ENCODE measurements around the gene NDUFB2.
"Not testable (repeated sequence)": the region's sequence is repeated elsewhere in the genome, so short reads cannot be mapped to it uniquely, and the experiment has no call there.

The NDUFB2 gene

DNA sequence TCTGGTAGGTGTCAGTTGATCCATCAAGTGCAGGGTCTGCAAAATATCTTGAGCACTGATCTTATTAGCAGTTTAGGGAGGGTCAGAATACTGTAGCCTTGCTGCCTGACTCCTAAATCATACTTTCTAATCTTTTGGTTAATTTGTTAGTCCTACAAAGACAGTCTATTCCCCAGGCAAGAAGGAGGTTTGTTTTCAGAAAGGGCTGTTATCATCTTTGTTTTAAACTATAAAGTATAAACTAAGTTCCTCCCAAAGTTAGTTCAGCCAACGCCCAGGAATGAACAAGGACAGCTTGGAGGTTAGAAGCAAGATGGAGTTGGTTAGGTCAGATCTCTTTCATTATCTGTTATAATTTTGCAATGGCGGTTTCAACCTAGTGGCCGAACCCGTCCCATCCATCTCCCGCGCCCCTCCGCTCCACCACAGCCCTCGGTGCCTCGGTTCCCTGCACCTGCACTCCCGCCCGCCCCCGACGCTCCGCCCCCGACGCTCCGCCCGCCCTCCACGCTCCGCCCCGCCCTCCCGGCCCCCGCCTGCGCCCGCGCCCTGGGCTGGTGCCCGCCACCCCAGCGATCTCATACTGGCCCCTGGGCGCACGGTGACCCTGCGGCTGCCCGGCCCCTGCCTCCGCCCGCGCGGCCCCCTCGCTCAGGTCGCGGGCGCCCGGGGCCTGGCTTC lies 24.0 kb upstream of the NDUFB2 start, which contains the start of gene ADCK2:
ADCK2 (plus strand) TSS at position 564 of the 681 bp plus-strand sequence. CDS start 386 bp downstream, outside the sequence.
- peak; percentile 94 for DNase-seq (ENCODE audit: low spot score)

DNA sequence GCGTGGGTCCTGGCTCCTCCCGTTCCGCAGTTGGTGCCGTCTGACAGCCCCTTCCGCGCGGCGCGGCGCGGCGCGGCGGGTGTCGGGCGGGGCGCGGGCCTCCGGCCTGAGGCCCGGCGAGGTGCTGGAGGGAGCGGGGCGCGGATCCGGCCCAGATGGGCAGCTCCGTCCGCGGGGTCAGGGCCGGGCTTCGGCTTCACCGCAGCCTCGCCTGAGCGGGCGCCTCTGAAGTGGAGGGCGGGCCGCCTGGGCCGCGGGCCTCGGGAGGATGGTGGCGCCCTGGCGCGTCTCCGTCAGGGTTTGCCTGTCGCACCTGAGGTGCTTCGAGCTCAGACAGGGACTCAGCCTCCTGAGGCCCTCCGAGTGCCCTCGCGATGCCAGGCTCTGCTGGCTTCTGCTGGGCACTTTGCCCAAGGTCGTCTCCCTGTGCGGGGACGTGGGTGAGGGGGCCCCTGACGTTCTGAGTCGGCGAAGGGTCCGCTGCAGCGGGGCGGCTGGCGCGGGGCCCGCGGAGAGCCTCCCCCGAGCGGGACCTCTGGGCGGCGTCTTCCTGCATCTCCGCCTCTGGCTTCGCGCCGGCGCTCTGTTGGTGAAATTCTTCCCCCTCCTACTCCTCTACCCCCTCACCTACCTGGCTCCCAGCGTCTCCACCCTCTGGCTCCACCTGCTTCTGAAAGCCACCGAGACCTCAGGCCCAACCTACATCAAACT lies 23.3 kb upstream of the NDUFB2 start:
- DNase-seq (ENCODE audit: low spot score): peak; percentile 85

DNA sequence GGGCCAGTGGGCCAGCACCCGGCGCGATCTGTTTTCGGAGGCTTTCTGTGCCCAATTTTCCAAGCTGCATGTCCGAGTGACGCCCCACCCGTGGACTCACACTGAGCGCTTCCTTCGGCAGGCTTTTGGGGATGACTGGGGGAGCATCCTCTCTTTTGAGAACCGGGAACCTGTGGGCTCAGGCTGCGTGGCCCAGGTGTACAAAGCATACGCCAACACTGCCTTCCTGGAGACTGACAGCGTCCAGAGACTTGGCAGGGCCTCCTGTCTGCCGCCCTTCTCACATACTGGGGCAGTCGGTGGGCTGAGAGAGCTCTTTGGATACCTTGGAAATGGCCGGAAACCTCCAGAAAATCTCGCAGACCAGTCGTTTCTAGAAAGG lies 22.7 kb upstream of the NDUFB2 start:
- no peak for DNase-seq (ENCODE audit: low spot score)

DNA sequence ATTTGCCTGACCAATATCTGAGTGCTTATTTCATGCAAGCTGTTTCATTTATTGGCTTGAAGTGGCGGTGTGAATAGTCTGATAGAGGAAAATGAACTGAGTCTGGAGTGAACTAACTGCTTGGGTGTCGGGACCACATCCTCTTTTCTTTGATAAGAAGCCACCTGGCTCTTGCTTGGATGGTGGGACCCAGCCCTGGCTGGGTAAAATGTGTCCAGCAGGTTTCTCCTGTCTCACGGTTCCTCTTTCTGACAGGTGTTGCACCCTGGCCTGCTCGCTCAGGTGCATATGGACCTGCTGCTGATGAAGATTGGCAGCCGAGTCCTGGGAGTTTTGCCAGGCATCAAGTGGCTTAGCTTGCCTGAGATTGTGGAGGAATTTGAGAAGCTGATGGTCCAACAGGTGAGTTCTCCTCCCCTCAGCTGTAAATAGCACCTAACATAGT lies 22.1 kb upstream of the NDUFB2 start:
- DNase-seq (ENCODE audit: low spot score): no peak

DNA sequence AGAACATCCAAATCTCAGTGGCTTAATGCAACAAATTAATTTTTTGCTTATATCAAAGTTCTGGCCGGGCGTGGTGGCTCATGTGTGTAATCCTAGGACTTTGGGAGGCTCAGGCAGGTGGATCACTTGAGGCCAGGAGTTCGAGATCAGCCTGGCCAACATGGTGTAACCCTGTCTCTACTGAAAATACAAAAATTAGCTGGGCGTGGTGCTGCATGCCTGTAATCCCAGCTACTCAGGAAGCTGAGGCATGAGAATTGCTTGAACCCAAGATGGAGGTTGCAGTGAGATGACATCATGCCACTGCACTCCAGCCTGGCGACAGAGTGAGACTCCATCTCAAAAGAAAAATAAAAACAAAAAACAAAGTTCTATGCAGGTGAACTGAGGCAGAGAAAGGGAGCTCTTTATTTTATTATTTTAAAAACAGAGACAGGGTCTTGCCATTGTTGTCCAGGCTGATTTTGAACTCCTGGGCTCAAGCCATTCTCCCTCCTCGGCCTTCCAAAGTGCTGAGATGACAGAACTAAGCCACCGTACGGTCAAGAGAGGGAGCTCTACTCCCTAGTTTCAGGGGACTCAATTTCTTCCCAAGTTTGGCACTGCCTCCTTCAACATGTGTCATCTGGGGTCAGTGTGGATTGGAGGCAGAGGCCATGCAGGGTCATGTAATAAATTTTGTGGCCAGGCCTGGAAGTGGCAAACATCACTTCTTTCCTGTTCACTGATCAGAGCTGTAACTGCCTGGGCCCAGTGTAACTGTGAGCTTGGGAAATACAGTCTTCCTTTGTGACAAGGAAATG lies 21.4 kb upstream of the NDUFB2 start:
- peak; percentile 58 for DNase-seq (ENCODE audit: low spot score)

DNA sequence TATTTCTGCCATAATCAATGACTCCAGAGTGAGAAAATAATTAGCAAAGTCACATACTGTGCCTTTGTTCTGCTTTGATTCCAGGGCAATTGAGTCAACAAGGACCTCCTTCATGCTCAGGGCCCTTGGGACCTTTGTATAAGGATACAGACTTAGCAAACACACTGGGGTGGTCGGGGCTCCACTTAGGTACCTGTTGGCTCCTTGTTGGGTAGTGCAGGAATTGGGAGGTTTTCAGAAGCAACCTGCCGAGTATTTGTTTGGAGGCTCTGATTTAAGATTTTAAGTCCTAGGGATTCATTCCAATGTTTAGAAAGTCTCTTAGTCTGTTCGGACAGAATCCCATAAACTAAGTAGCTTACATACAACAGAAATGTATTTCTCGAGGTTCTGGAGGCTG lies 20.8 kb upstream of the NDUFB2 start:
- no peak for DNase-seq (ENCODE audit: low spot score)

DNA sequence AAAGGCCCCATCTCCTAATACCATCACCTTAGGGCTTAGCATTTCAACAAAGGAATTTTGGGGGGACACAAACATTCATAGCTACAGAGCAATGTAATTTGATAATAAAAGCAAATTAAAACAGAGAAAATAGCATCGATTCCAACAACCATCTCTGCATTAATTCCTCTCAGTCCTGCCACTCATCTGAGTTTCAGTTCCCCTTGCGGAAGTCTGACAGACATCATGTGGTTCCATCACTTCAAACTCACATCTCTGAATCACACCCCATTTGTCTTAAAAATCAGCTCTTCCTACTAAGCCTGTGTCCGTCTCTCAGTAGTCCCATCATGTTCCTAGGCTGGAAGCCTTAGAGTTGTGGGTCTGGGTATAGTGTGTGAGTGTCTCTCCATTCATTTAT lies 20.2 kb upstream of the NDUFB2 start:
- DNase-seq (ENCODE audit: low spot score): no peak

DNA sequence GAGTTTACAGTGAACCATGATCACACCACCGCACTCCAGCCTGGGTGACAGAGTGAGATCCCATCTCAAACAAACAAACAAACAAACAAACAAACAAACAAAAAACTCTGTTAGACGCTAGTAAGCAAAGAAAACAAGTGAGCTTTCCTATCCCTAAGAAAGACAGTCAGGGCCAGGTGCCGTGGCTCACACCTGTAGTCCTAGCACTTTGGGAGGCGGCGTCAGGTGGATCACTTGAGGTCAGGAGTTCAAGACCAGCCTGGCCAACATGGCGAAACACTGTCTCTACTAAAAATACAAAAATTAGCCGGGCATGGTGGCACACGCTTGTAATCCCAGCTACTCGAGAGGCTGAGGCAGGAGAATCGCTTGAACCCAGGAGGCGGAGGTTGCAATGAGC lies 19.6 kb upstream of the NDUFB2 start:
- not testable (repeated sequence) for DNase-seq (ENCODE audit: low spot score)

DNA sequence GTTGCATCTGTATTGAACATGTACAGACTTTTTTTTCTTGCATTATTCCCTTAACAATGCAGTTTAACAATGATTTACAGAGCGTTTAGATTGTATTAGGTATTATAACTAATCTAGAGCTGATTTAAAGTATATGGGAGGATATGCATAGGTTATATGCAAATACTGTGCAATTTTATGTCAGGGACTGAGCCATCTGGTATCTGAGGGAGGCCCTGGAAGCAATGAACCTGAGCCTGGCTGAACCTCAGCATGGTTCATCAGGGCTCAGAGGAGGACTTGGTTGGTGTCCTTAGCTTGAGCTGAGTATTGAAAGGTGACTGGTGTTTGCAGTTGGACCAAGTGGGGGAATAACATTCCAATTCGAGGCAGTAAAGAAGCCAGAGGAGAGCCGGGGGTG lies 19.0 kb upstream of the NDUFB2 start:
- DNase-seq (ENCODE audit: low spot score): no peak

DNA sequence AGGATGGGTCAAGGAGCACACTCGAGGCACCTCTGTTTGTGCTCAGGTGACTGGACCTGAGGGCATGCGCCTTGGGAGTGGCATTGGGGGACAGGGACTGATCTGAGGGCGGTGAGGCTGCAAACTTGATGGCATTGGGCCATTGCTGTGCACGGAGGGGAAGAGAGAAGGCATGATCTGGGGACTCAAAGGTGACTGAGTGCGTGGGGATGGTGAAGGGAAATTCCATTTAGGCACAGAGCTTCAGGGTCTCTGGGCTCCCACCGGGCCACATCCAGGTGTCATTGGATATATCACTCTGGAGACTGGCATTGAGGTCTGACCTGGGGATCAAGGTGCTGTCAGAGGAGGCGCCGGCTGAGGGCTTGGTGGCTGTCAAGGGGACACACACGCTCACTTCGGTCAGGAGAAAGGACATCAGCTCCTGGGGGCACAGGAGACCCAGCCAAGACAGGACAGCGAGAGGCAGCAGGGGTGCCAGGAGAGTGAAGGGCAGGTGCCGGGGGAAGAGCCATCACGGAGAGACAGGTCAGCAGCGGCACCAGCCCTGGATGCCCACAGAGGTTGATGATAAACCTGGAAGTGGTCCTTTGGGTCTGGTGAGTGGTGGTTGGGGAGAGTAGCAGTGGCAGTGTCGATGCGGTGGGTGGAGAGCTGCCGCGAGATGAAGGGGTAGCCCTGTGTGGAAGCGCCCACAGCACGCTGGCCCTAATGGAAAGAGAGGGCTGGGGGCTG lies 18.3 kb upstream of the NDUFB2 start:
- no peak for DNase-seq (ENCODE audit: low spot score)

DNA sequence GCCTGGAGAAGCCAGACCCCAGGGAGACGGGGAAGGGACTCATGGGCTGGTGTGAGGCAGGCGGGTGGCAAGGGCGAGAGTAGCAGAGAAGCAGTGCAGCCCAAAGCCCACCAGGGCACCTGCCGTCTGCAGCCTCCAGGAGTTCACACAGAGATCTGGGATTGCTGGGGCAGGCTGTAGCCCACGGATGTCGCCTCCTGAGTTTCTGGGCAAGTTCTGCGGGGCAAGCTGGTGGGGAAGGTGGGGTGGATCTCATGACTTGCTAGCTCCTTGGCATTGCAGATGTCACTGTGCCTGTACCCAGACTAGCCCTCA lies 17.7 kb upstream of the NDUFB2 start:
- no peak for DNase-seq (ENCODE audit: low spot score)

DNA sequence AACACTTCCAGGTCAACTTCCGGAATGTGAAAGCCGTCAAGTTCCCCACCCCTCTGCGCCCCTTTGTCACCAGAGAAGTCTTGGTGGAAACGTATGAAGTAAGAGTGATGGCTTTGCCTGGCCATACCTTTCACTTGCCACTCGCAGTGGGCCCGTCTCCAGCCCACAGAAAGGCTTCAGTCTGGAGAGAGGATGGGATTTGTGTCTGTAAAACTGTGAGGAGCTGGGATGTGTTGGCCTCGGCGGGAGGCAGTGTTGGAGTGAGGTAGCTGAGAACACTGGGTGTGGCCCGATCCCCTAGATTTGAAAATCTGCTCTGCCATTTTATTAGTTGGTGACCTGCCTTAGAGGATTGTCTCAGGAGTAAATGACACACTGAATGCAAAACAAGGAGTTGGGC lies 17.3 kb upstream of the NDUFB2 start:
- no peak for DNase-seq (ENCODE audit: low spot score)

DNA sequence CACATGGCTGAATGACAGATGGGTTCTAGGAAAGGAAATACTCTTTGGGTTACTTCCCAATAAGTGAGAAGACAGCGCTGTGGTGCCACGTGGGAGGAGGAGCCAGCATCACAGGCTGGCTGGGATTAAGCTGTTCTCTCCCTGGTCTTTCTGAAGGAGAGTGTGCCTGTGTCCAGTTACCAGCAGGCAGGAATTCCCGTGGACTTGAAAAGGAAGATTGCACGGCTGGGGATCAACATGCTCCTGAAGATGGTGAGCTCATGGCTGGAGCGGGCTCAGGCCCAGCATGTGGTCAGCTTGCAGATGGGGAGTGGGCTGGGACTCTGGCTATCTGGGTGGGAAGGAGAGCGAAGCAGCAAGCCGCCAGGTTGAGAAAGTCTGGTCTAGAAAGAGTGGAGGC lies 15.6 kb upstream of the NDUFB2 start:
- no peak for DNase-seq (ENCODE audit: low spot score)

DNA sequence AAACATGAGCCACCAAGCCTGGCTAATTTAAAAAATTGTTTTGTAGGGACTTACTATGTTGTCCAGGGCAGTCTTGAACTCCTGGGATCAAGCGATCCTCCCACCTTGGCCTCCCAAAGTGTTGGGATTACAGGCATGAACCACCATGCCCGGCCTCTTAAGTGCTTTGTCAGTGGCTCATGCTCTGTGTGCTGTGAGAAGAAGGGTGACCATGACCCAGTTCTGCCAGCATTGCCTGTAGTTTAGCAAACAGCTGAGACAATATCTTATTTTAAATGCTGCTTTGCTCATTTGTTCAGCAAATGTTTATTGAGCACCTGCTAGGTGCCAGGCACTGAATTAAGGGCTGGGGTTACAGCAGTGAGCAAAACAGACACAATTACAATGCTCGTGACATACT lies 14.7 kb upstream of the NDUFB2 start:
- no peak for DNase-seq (ENCODE audit: low spot score)

DNA sequence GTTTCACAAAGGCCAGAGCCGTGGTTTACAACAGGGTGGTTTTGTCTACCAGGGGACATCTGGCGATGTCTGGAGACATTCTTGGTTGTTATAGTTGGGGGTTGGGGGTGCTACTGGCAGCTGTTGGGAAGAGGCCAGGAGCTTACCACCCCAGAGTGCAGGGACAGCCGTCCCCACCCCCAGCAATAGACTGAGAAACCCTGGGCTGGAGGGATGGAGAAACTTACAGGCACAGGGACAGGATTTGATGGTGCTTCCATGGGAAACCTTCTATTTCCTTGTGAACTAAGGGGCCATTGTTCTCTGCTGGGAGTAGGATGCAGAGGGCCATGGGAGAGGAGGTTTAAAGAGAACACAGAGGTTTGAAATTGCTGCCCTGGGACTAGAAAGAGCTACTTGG lies 12.9 kb upstream of the NDUFB2 start:
- DNase-seq (ENCODE audit: low spot score): no peak

DNA sequence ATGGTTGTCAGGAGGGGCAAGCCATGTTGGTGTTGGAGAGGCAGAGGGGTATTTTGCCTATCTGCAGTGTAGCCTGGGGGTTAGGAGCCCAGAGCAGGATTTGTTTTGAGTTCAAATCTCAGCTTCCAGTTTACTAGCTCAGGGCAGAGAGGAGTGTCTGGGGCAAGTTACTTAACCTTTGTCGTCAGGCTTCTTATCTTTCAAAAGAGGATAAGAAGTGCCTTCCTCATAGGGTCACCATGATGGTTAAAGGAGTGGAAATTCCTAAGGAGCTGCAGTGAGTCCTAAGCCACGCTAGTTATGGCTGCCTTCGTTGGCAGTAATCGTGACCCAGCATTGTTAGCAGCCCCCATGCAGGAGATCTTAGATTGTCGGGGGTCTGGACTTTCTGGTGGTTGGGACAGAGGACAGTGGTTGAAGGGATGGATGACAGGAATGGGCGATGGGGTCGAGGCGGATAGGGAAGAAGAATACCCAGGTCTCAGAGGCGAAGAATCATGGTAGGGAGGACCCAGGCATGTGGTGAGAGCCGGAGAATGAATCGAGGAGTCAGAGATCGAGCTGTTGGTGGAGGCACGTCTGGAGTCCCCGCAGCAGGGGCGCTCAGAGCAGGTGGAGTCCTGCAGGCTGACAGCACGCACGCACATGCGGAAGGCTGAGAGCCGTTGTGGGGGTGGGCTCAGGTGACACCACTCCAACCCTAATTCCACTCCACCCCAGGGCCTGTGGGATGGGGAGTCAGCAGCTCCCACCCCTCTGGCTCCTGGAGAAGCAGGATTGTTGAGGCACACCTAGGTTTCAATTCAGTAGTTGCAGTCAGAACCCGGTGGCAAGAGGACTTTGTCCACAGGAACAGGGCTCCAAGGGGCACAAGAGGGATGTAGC lies 12.2 kb upstream of the NDUFB2 start:
- DNase-seq (ENCODE audit: low spot score): no peak

DNA sequence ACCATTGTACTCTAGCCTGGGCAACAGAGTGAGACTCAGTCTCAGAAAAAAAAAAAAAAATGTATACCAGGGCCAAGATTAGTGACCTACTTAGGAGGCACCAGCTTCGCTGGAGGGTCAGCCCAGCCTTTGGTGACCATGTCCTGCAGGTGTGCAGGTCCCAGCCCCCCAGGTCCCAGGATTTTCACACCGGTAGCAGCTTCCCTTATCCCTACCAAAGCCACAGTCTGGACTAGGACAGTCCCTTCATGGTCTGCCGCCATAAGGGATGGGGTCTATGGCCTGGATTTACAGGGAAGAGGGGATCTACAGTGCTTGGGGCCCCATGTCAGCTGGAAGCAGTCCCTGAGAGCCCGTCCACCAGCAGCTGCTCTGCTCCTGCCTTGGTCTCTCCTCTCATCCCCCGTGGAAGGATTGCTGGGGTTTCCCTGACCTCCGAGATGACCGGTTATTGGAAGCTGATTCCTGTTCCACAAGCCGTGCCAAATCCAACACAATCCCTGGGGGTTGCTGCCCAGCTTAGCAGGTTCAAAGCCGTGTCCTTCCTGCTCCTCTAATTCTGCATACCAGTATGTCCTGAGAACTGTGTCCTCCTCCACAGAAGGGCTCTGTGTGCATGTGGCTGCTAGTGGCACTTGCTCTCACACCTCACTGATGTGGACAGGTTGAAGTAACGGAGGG lies 11.0 kb upstream of the NDUFB2 start:
- DNase-seq (ENCODE audit: low spot score): no peak

DNA sequence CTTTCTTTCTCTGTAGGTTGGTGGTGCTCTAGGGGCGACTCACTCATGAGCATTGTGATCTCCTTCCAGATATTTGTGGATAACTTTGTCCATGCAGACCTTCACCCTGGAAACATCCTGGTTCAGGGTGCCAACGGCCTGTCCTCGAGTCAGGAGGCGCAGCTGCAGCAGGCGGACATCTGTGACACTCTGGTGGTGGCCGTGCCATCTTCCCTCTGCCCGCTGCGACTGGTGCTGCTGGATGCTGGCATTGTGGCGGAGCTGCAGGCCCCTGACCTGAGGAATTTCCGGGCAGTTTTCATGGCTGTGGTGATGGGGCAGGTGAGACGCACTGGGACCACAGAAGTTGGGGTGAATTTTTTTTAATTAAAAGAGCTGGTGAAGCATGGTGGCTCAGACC lies 9.6 kb upstream of the NDUFB2 start:
- no peak for DNase-seq (ENCODE audit: low spot score)

DNA sequence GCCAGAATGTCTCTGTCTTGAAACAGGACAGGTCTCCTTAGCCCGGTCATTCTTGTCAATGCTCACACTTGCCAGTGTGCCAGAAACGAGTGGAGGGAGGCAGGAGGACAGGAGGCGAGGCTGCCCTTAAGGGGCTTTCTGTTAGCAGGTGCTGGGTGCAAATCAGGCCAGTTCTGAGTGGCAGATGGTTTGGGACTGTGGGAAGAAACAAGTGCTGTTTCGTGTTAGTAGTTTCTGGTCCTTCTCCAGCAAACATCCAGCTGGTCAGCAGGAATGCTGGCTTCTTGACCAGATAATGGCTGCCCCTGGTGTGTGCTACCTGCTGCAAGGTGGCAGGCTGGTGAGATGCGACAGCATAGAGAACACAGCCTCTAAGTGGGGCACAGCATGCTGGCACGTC lies 8.2 kb upstream of the NDUFB2 start:
- no peak for DNase-seq (ENCODE audit: low spot score)

DNA sequence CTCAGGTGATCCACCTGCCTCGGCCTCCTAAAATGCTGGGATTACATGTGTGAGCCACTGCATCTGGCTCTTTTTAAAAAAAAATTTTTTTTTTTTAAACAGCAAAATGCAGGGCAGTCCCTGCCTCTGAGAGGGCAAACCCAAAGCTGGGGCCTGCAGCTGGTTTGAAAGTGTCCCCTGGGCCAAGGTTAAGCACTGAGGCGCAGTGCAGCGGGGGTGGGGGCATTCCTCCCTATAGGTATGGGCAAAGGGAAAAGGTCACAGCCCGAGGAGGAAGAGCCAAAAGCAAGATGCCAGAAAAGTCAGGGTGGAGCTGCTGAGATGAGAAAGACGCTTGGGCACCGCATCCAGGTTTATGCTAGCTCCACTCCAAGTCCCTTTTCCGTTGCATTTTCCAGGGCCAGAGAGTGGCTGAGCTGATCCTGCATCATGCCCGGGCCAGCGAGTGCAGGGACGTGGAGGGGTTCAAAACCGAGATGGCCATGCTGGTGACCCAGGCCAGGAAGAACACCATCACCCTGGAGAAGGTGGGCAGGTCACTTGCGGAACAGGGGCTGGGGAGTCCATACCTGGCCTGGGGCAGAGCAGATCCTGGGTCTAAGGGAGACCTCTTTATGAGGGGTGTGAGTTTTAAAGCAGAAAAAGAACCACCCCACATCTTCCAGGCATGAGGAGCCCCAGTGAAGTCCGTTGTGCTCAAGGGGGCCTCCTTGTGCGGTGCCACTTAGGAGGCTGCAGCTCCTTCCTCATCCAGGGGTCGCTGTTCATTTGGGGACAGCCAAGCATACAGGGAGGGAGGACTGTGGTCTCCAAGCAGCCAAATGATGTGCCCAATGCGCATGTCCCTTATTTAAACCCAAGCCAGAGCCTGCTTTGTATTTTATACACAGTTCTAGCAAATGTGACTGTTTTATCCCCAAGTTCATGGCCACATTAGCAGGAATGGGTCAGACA lies 7.0 kb upstream of the NDUFB2 start:
- no peak for DNase-seq (ENCODE audit: low spot score)
